ENCODE measurements around the gene COL5A3. TPM values are rescaled to one million over a fixed set of nuclear protein-coding genes. Genes with fewer than 3 reads are reported as not detected.

Gene COL5A3
- 0.23 TPM for polyA plus RNA-seq (2012; ENCODE audit: missing spikeins)

DNA sequence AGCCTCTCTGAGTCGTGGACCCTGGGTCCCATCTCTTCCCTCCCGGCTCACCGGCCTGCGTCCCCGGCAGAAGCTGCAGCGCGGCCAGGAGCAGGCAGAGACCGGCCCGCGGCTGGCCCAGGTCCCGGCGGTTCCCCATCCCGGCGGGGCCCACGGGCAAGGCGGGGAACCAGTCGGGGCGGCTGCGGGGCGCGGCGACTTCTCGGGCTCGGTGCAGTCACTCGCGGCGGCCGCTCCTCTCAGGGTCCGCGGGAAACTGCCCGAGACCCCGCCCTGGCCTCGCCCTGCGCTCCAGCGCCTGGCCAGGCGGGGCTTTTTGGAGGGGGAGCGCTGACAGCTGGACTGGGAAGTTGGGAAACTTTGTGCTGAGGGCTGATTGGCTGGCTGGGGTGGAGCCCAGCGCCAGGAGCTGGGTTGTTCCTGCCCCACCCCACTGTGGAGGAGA is at the start of gene COL5A3:
Gene COL5A3 (minus strand): TSS at position 258 of the 445 bp plus-strand sequence. CDS start 119 bp downstream, at position 139.
- DNase-seq (ENCODE audit: insufficient read length) = no peak
- FAIRE-seq = no peak
- TF ChIP-seq TAF1 (IDR thresholded peaks at IDR 0.05; ENCODE audit: borderline replicate concordance, low read depth, low read length) (no peak), POLR2AphosphoS5 (IDR thresholded peaks at IDR 0.05; ENCODE audit: low read depth, low read length) (no peak), POLR2A (IDR thresholded peaks at IDR 0.05; ENCODE audit: low read depth, low read length) (no peak)

DNA sequence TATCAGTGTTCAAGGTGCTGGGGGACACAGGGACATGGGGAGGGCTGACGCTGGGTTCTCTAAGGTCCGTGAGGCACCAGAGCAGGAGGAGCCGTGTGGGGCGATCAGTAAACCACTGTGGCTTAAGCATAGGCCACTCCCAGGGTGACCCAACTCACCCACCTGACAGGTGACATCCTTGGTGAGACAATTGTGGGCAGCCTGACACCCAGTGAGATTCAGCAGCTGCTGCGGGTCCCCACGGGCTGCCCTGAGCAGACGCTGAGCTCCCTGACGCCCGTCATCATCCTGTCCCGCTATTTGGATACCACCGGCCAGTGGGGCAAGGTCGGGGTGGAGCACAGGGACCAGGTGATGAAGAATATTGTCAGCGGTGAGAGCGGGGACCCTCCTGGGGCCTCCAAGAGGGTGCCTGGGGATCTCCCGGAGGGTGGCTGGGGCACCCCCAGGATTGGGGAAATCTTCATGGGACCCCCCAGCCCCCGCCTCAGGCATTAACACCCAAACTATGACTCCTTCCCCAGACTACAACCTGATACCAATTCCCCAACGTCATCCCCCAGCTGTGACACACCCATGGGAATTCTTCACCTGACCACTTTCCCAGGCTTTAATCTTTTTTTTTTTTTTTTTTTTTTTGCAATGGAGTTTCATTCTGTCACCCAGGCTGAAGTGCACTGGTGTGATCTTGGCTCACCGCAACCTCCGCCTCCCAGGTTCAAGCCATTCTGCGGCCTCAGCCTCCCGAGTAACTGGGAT is 42.5 kb upstream of the COL5A3 start:
- no peak for FAIRE-seq
- no peak for DNase-seq (ENCODE audit: insufficient read length)
- TF ChIP-seq TAF1 (IDR thresholded peaks at IDR 0.05; ENCODE audit: borderline replicate concordance, low read depth, low read length) = no peak
- no peak for TF ChIP-seq POLR2A (IDR thresholded peaks at IDR 0.05; ENCODE audit: low read depth, low read length)
- TF ChIP-seq POLR2AphosphoS5 (IDR thresholded peaks at IDR 0.05; ENCODE audit: low read depth, low read length) = no peak

DNA sequence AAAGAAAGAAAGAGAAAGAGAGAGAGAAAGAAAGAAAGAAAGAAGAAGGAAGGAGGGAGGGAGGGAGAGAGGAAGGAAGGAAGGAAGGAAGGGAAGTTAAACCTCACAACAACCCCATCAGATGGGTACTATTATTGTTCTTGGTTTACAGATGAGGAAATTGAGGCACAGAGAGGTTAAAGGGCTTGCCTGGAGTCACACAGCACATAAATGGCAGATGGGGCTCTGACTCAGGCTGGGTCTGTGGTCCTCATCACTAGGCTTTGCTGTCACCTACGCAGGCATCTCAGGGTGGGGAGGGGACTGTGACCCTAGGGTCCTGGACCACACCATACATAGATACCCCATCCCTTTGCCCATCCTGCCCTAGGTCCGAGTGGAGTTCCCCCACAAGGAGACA is 39.3 kb upstream of the COL5A3 start:
- TF ChIP-seq POLR2A (IDR thresholded peaks at IDR 0.05; ENCODE audit: low read depth, low read length) (no peak), POLR2AphosphoS5 (IDR thresholded peaks at IDR 0.05; ENCODE audit: low read depth, low read length) (no peak), TAF1 (IDR thresholded peaks at IDR 0.05; ENCODE audit: borderline replicate concordance, low read depth, low read length) (no peak)
- no peak for FAIRE-seq

DNA sequence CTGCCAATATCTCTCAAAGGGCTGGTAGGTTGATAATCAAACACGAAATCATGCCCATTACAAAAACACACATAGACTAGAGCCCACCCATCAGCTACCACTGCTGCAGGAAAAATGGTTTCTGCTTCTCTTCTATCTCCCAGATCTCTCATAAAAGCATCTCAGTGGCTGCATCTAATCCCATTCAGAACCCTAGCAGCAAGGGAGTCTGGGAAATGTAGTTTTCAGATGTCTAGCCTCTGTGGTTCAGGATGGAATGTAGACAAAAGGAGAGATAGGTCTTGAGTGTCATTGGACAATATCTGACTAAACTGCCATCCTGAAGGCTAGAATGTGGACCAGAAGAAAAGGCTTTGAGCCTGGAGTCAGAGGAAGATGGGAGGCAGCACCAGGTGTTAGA is 35.1 kb upstream of the COL5A3 start:
- FAIRE-seq (no peak), DNase-seq (ENCODE audit: insufficient read length) (no peak)
- TF ChIP-seq POLR2AphosphoS5 (IDR thresholded peaks at IDR 0.05; ENCODE audit: low read depth, low read length) (no peak), POLR2A (IDR thresholded peaks at IDR 0.05; ENCODE audit: low read depth, low read length) (no peak), TAF1 (IDR thresholded peaks at IDR 0.05; ENCODE audit: borderline replicate concordance, low read depth, low read length) (no peak)

More for the DNA sequence above, 39.3 kb upstream of the COL5A3 start:
- DNase-seq (ENCODE audit: insufficient read length) = no peak

DNA sequence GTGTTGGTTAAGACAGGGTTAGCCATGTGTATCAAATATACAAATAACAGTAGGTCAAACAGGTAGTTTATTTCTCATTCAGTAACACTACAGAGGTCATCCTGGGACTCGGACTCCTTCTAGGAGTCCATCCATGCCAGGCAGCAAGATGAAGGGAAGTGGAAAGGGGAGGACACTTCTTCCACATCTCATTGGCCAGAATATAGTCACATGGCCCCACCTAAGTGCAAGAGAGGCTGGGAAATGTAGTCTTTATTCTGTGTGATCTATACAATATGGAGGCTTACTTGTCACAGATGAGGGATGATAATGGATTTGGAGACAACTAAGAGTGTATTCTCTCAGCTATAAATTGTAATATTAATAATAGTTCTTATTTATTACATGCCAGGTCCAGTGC is 34.1 kb upstream of the COL5A3 start:
- DNase-seq (ENCODE audit: insufficient read length) (no peak), FAIRE-seq (no peak)
- no peak for TF ChIP-seq POLR2A (IDR thresholded peaks at IDR 0.05; ENCODE audit: low read depth, low read length)

DNA sequence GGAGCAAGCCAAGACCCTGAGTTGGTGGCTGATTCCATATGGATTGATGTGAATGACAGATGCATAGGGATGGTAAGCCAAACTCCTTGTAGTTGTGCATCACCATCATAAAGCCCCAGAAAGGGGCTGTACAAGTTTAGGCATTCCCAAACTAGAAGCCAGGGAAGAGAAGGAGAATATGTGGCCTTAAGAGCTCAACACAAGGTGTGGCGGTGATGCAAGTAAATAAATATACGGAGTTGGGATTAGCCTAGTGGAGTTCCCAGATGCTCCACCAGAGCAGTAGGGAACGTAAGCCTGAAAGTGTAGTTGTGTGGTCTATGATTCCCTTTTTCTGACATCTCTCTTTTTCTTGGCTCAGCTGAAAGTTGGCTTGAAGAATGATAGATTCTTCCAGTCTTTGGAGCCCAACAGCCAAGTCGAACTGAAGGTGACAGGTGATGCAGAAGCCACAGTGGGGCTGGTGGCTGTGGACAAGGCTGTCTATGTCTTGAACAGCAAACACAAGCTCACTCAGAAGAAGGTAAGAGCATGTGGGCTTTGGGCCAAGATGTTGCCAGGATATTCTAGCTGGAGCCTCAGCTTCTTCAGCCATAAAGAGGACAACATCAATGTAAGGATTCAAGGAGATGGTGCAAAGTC is 33.1 kb upstream of the COL5A3 start:
- no peak for DNase-seq (ENCODE audit: insufficient read length)
- TF ChIP-seq TAF1 (IDR thresholded peaks at IDR 0.05; ENCODE audit: borderline replicate concordance, low read depth, low read length) (no peak), POLR2AphosphoS5 (IDR thresholded peaks at IDR 0.05; ENCODE audit: low read depth, low read length) (no peak), POLR2A (IDR thresholded peaks at IDR 0.05; ENCODE audit: low read depth, low read length) (no peak)
- FAIRE-seq = no peak

DNA sequence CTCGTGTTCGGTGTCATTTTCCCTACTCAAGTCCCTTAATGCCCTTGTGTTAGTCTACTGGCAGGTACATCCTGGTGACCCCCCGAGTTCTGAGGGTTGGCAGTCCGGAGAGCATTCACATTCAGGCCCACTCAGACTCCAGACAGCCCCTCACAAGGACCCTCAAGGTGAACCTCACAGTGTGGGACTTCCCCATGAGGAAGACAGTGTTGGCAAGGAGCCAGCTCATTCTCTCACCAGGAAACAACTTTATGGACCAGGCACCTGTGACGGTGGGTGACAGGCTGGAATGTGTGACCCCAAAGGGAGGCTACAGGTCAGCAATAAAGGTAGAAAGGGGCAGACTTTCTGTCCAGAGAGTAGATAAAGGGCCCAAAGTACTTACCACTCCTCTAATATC is 27.5 kb upstream of the COL5A3 start:
- FAIRE-seq = no peak
- DNase-seq (ENCODE audit: insufficient read length) = no peak
- no peak for TF ChIP-seq TAF1 (IDR thresholded peaks at IDR 0.05; ENCODE audit: borderline replicate concordance, low read depth, low read length)
- TF ChIP-seq POLR2AphosphoS5 (IDR thresholded peaks at IDR 0.05; ENCODE audit: low read depth, low read length) = no peak
- TF ChIP-seq POLR2A (IDR thresholded peaks at IDR 0.05; ENCODE audit: low read depth, low read length) = no peak

DNA sequence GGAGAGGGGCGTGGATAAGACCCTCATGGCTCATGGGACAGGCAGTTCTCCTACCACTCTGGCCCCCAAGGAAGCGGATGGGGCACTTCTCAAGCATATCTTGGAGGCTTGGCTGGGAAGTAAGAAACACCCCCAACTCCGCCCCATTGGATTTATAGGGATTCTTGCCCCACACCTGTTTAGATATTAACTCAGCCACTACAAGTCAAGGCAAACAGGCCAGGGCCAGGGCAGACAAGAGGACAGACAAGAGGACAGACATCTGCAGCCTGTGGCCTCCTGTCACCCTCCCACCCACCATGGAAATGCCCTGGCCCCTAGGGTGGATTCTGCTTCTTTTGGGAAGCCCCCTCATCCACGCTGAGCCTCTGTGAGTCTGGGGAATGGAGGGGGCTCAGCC is 27.1 kb upstream of the COL5A3 start:
- TF ChIP-seq TAF1 (IDR thresholded peaks at IDR 0.05; ENCODE audit: borderline replicate concordance, low read depth, low read length) (no peak), POLR2AphosphoS5 (IDR thresholded peaks at IDR 0.05; ENCODE audit: low read depth, low read length) (no peak), POLR2A (IDR thresholded peaks at IDR 0.05; ENCODE audit: low read depth, low read length) (no peak)
- FAIRE-seq = no peak
- DNase-seq (ENCODE audit: insufficient read length) = no peak

DNA sequence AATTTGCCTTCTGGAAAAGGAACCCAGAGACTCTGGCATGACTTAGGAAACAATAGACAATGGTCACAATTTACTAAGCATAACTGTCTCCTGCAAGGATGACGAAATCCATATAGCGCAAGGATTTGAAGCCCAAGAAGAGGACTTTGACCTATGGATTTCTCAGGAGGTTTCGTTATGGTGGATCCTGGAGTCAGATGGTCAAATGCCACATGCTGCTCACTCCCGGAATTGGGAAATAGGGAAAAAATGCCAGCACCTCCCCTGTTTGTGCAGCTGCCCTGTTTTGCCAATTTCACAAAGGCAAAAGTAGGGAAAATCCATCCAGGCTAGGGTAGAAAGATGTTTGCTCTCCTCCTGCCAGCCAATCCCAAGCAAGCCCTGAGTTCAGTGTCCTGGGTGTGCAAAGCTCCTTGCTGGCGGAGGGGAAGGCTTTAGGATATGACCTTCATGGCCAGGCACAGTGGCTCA is 26.3 kb upstream of the COL5A3 start:
- FAIRE-seq (no peak), DNase-seq (ENCODE audit: insufficient read length) (no peak)
- no peak for TF ChIP-seq TAF1 (IDR thresholded peaks at IDR 0.05; ENCODE audit: borderline replicate concordance, low read depth, low read length)
- no peak for TF ChIP-seq POLR2A (IDR thresholded peaks at IDR 0.05; ENCODE audit: low read depth, low read length)
- TF ChIP-seq POLR2AphosphoS5 (IDR thresholded peaks at IDR 0.05; ENCODE audit: low read depth, low read length) = no peak

DNA sequence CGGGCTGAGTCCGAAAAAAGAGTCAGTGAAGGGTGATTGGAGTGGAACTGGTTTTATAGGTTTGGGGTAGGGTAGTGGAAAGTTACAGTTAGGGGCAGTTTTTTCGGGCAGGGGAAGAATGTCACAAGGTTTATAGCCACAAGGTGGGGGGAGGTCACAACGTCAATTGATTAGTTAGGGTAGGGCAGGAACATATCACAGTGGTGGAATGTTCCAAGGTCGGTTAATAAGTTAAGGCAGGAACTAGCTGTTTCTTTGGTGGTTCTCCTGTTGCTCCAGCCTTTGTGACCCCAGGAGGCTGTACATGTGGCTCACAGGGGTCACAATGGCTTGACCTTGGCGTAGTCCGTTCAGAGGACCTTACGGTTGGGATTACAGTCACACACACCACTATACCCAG is 23.3 kb upstream of the COL5A3 start:
- FAIRE-seq (no peak), DNase-seq (ENCODE audit: insufficient read length) (no peak)
- TF ChIP-seq TAF1 (IDR thresholded peaks at IDR 0.05; ENCODE audit: borderline replicate concordance, low read depth, low read length) = no peak
- TF ChIP-seq POLR2AphosphoS5 (IDR thresholded peaks at IDR 0.05; ENCODE audit: low read depth, low read length) = no peak

DNA sequence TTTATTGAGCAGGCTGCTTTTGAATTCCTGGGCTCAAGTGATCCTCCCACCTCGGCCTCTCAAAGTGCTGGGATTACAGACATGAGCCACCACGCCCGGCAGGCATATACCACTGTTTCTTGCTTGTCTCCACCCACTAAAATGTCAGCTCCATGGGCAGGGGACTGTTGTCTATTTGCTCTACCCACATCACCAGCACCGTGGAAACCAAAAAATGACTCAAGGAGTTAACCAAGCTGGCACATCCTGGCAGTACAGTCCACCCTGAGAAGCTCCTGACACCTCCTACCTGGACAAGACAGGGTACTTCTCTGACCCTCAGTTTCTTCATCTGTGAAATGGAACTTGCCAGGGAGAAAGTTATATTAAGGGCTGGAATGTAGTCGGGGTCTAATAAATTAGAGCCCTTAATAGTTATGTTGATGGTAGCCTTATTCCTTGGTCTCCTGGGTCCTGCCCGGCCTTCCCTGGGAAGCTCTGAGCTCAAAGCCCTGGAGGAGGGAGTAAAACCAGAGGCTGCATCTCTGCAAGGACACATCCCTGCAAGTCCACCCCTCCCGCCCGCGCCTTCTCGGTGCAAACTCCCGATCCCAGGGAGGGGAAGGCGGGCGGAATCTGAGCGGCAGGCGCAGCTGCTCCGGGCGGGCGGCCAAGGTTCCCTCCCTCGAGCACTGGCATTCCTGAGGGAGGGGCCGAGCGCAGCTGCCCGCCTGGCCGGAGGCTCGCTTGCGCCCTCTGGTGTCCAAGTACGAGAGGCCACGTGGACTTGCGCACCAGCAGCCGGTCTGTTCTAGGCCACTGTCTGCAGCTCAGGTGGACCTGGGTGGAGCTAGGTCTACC is 17.1 kb upstream of the COL5A3 start:
- no peak for TF ChIP-seq POLR2A (IDR thresholded peaks at IDR 0.05; ENCODE audit: low read depth, low read length)
- no peak for TF ChIP-seq POLR2AphosphoS5 (IDR thresholded peaks at IDR 0.05; ENCODE audit: low read depth, low read length)
- no peak for TF ChIP-seq TAF1 (IDR thresholded peaks at IDR 0.05; ENCODE audit: borderline replicate concordance, low read depth, low read length)
- FAIRE-seq = peak; percentile 89

More for the DNA sequence above, 17.1 kb upstream of the COL5A3 start:
- DNase-seq (ENCODE audit: insufficient read length) = peak; percentile 85

Data from GM12892 (cell line).